Measurements from ENCODE around the gene EXOC6B. TPM values are rescaled to one million over a fixed set of nuclear protein-coding genes. Genes with fewer than 3 reads are reported as not detected.

Gene EXOC6B
- total RNA-seq, 4 donors from 2014 or later: 21.0 to 57.7 (median 36.1) TPM

- no peak for TF ChIP-seq CTCF (IDR thresholded peaks at IDR 0.05)
- TF ChIP-seq POLR2A (IDR thresholded peaks at IDR 0.05): no peak
- intact Hi-C loops (cut with DNase I): no loop called here
- Histone ChIP-seq H3K4me1 (no peaks in the 10 kb centered on the region), H3K4me3 (no peak overlapping the region), H3K9me3 (no peaks in the 10 kb centered on the region), H3K27ac (no peak overlapping the region), H3K36me3 (no peaks in the 10 kb centered on the region), H3K27me3 (peaks cover 0 to 6% (median 0%) of the 10 kb centered on the region in 4 donors)
- WGBS, 2 donors: 90 to 94% methylated on average over 2 of the region's 2 CpGs
- no peak for DNase-seq
These were observed 14.2 kb upstream of the EXOC6B start for GRCh38 chr2:72840066-72840465.

GRCh38 chr2:72837171-72837570 is 11.3 kb upstream of the EXOC6B start:
- Histone ChIP-seq H3K4me1 (no peaks in the 10 kb centered on the region), H3K36me3 (no peaks in the 10 kb centered on the region), H3K27ac (no peak overlapping the region), H3K27me3 (peaks cover 0 to under 1% (median 0%) of the 10 kb centered on the region in 4 donors), H3K9me3 (no peaks in the 10 kb centered on the region), H3K4me3 (no peak overlapping the region)
- no peak for DNase-seq
- TF ChIP-seq POLR2A (IDR thresholded peaks at IDR 0.05): no peak
- no peak for TF ChIP-seq CTCF (IDR thresholded peaks at IDR 0.05)
- intact Hi-C loops (cut with DNase I): no loop called here
- WGBS, 2 donors: 45 to 69% methylated on average over 4 of the region's 4 CpGs

GRCh38 chr2:72835403-72835802 is 9.6 kb upstream of the EXOC6B start:
- no peaks in the 10 kb centered on the region for H3K27me3 ChIP-seq
- no peak for TF ChIP-seq POLR2A (IDR thresholded peaks at IDR 0.05)
- no peak for TF ChIP-seq CTCF (IDR thresholded peaks at IDR 0.05)
- no peak overlapping the region for H3K27ac ChIP-seq
- H3K4me3 ChIP-seq: no peak overlapping the region
- no peaks in the 10 kb centered on the region for H3K4me1 ChIP-seq
- intact Hi-C loops (cut with DNase I): no loop called here
- H3K36me3 ChIP-seq: no peaks in the 10 kb centered on the region
- no peak for DNase-seq
- no peaks in the 10 kb centered on the region for H3K9me3 ChIP-seq
- 33 to 50% methylated on average over 1 of the region's 1 CpG for WGBS, 2 donors

GRCh38 chr2:72834596-72834995 is 8.8 kb upstream of the EXOC6B start:
- H3K27me3 ChIP-seq: no peaks in the 10 kb centered on the region
- no peak overlapping the region for H3K4me3 ChIP-seq
- no peaks in the 10 kb centered on the region for H3K36me3 ChIP-seq
- no peak overlapping the region for H3K27ac ChIP-seq
- TF ChIP-seq CTCF (IDR thresholded peaks at IDR 0.05) (no peak), POLR2A (IDR thresholded peaks at IDR 0.05) (no peak)
- no peak for DNase-seq
- no peaks in the 10 kb centered on the region for H3K9me3 ChIP-seq
- no peaks in the 10 kb centered on the region for H3K4me1 ChIP-seq
- WGBS, 2 donors: 65 to 79% methylated on average over 1 of the region's 1 CpG
- intact Hi-C loops (cut with DNase I): no loop called here

- H3K4me1 ChIP-seq: peaks cover 2 to 10% (median 7%) of the 10 kb centered on the region in 3 donors
- DNase-seq: no peak
- no peak overlapping the region for H3K4me3 ChIP-seq
- H3K36me3 ChIP-seq: no peaks in the 10 kb centered on the region
- no peaks in the 10 kb centered on the region for H3K9me3 ChIP-seq
- intact Hi-C loops (cut with DNase I): no loop called here
- 73 to 81% methylated on average over 5 of the region's 5 CpGs for WGBS, 2 donors
- TF ChIP-seq POLR2A (IDR thresholded peaks at IDR 0.05) (no peak), CTCF (IDR thresholded peaks at IDR 0.05) (no peak)
- no peaks in the 10 kb centered on the region for H3K27me3 ChIP-seq
- H3K27ac ChIP-seq: no peak overlapping the region
These were observed 7.4 kb upstream of the EXOC6B start for GRCh38 chr2:72833084-72833714.

All from esophagus squamous epithelium (tissue), 5 donors.